Nephron progenitor cell (in vitro differentiated cells): ENCODE data around the gene FUCA2.
A peak's percentile ranks its signal among the peaks of the same experiment; 100 is the strongest.

Experiments used
- DNase-seq: peaks from one replicate; pipeline ENCODE4 v3.0.0; 2021
- H3K27ac Mint-ChIP-seq: 2 replicates; pipeline ENCODE4 v1.8.0; 2021; ENCODE audit warnings: mild to moderate bottlenecking, moderate library complexity, mixed read lengths
- H3K27me3 Mint-ChIP-seq: 2 replicates; pipeline ENCODE4 v1.8.0; 2021; ENCODE audit warnings: mild to moderate bottlenecking, low read depth, mixed read lengths; ENCODE audit not compliant: poor library complexity
- H3K36me3 Mint-ChIP-seq: 2 replicates; pipeline ENCODE4 v1.8.0; 2021; ENCODE audit warnings: low read depth, mixed read lengths
- H3K4me1 Mint-ChIP-seq: 2 replicates; pipeline ENCODE4 v1.8.0; 2021; ENCODE audit warnings: mixed read lengths
- H3K4me3 Mint-ChIP-seq: 2 replicates; pipeline ENCODE4 v1.8.0; 2021; ENCODE audit warnings: mild to moderate bottlenecking, moderate library complexity, mixed read lengths
- H3K9me3 Mint-ChIP-seq: 2 replicates; pipeline ENCODE4 v1.8.0; 2021; ENCODE audit warnings: mild to moderate bottlenecking, moderate library complexity, mixed read lengths
- TF ChIP-seq, protein P1 (sequence below): fragments of 200-600 bp; sonication (generic); IDR thresholded peaks from 2 replicates; pipeline ENCODE4 v1.5.0; 2021; ENCODE audit warnings: antibody characterized with exemption

The FUCA2 gene

DNA sequence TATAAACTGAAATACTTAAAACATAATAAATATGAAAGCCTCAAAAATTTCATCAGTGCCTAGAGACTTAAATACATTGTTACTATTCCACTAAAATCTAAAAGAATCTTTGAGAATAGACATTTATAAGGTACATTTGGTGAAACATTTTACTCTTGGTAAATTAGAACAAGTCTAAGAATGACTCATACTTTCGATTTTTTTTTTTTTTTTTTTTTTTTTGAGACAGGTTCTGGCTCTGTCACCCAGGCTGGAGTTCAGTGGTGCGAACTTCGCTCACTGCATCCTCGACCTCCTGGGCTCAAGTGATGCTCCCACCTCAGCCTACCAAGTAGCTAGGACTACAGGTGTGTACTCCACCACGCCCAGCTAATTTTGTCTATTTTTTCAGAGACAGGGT is 6.4 kb downstream of the FUCA2 start:
- Mint-ChIP-seq H3K27me3 (no peaks in the 10 kb centered on the region), H3K4me1 (peaks cover 13% of the 10 kb centered on the region), H3K27ac (no peak overlapping the region), H3K4me3 (no peak overlapping the region), H3K9me3 (no peaks in the 10 kb centered on the region), H3K36me3 (peaks cover 66% of the 10 kb centered on the region)
- no peak for DNase-seq
- TF ChIP-seq, protein P1, sequence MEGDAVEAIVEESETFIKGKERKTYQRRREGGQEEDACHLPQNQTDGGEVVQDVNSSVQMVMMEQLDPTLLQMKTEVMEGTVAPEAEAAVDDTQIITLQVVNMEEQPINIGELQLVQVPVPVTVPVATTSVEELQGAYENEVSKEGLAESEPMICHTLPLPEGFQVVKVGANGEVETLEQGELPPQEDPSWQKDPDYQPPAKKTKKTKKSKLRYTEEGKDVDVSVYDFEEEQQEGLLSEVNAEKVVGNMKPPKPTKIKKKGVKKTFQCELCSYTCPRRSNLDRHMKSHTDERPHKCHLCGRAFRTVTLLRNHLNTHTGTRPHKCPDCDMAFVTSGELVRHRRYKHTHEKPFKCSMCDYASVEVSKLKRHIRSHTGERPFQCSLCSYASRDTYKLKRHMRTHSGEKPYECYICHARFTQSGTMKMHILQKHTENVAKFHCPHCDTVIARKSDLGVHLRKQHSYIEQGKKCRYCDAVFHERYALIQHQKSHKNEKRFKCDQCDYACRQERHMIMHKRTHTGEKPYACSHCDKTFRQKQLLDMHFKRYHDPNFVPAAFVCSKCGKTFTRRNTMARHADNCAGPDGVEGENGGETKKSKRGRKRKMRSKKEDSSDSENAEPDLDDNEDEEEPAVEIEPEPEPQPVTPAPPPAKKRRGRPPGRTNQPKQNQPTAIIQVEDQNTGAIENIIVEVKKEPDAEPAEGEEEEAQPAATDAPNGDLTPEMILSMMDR: no peak

DNA sequence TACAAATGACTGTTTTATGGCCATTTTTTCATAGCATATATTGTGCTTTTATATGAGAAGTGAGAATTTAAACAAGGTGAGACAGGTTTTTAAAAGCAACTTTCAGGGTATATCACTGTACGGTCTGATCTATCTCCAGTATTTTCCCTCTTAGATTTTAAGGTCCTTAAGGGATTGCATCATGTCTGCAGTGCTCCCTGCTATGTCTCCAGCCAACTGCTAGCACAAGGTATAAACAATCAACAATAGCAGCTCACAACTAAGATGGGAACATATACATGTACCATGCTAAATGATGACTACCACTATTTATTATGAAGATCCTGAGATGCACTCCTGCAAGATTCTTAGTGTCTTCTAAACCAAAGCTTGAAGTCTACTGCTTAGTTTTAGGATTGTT is 7.2 kb downstream of the FUCA2 start:
- Mint-ChIP-seq H3K36me3 (peaks cover 72% of the 10 kb centered on the region), H3K27ac (no peak overlapping the region)

DNA sequence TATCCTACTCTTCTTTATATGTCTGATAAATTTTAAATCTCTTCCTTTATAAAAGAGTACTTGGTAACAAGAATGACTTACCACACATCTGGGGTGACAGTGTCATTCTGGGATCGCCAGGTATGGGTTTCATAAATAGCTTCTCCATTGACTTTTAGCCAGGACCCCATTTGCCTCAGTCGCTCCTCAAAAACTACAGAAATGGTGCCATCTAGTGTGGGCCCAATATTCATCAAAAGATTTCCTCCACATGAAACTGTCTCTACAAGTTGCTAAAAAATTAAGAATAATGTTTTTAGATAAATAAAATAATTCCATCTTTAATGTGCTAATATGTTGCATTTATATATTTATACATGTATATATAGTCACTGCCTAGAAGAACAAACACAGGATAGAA is 9.7 kb downstream of the FUCA2 start:
- TF ChIP-seq, protein P1: no peak
- DNase-seq: no peak
- no peaks in the 10 kb centered on the region for H3K27me3 Mint-ChIP-seq
- H3K27ac Mint-ChIP-seq: no peak overlapping the region
- no peak overlapping the region for H3K4me3 Mint-ChIP-seq
- peaks cover 70% of the 10 kb centered on the region for H3K36me3 Mint-ChIP-seq
- no peaks in the 10 kb centered on the region for H3K4me1 Mint-ChIP-seq
- H3K9me3 Mint-ChIP-seq: no peaks in the 10 kb centered on the region

More for the DNA sequence above, 7.2 kb downstream of the FUCA2 start:
- no peak for DNase-seq
- TF ChIP-seq, protein P1: no peak
- peaks cover 6% of the 10 kb centered on the region for H3K4me1 Mint-ChIP-seq
- H3K9me3 Mint-ChIP-seq: no peaks in the 10 kb centered on the region
- H3K27me3 Mint-ChIP-seq: no peaks in the 10 kb centered on the region
- H3K4me3 Mint-ChIP-seq: no peak overlapping the region

DNA sequence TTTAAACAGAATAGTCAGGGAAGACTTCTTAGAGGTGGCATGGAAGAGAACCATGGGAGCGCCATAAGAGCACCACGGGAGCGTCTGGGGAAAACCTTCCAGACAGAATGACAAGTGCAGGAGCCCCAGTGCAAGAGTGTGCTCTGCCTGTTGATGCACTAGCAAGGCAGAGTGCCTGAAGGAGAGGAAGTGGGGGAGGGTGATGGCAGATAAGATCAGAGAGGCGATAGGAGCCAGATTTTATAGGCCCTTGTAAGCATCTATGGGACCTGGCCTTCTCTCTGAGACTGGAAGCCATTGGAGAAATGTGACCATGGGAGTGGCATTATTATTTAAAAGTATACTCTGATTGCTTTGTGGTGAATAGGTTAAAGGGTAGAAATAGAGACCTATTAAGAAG is 13.1 kb downstream of the FUCA2 start:
- DNase-seq: no peak
- Mint-ChIP-seq H3K27me3 (no peaks in the 10 kb centered on the region), H3K9me3 (no peaks in the 10 kb centered on the region), H3K36me3 (peaks cover 70% of the 10 kb centered on the region), H3K27ac (no peak overlapping the region), H3K4me3 (no peak overlapping the region), H3K4me1 (no peaks in the 10 kb centered on the region)
- TF ChIP-seq, protein P1: no peak

DNA sequence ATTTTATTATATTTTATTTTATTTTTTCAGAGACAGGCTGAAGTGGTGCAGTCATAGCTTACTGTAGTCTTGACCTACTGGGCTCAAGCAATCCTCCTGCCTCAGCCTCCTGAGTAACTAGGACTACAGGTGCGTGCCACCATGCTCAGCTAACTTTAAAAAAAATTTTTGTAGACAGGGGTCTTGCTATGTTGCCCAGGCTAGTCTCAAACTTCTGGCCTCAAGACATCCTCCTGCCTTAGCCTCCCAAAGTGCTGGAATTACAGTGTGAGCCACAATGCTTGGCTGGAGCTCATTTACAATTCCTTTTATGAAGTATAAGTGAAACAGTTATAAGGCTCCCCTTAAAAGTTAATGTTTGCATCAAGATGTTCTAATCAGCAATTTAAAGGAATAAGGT is 14.5 kb downstream of the FUCA2 start:
- DNase-seq: no peak
- Mint-ChIP-seq H3K27me3 (no peaks in the 10 kb centered on the region), H3K9me3 (no peaks in the 10 kb centered on the region), H3K36me3 (peaks cover 67% of the 10 kb centered on the region), H3K4me1 (no peaks in the 10 kb centered on the region), H3K27ac (no peak overlapping the region), H3K4me3 (no peak overlapping the region)
- TF ChIP-seq, protein P1: no peak

DNA sequence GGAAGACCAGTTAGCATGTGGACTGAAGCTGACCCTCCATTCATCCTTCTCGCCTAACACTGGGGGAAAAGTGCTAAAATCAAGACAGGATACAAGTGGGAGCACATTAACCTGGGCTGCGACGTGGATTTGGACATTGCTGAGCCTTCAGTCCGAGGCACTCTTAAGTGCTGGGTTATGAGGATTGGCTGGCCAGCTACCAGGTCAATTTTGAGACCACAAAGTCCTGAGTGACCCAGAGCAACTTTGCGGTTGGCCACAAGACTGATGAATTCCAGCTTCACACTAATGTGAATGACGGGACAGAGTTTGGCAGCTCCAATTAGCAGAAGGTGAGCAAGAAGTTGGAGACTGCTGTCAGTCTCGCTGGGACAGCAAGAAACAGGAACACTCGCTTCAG is 20.7 kb downstream of the FUCA2 start:
- H3K4me1 Mint-ChIP-seq: no peaks in the 10 kb centered on the region
- no peak overlapping the region for H3K4me3 Mint-ChIP-seq
- no peak for DNase-seq
- peak overlapping the region; percentile 71 for H3K27ac Mint-ChIP-seq
- H3K36me3 Mint-ChIP-seq: peaks cover 21% of the 10 kb centered on the region
- no peaks in the 10 kb centered on the region for H3K9me3 Mint-ChIP-seq
- TF ChIP-seq, protein P1: no peak
- H3K27me3 Mint-ChIP-seq: no peaks in the 10 kb centered on the region
